Lung (tissue), 12 donors: Measurements from ENCODE around the gene ERBB4. TPM values are rescaled to one million over a fixed set of nuclear protein-coding genes. Genes with fewer than 3 reads are reported as not detected.
A peak's percentile ranks its signal among the peaks of the same experiment; 100 is the strongest.

Source experiments
- ATAC-seq: fragments of 200-7000 bp; cut with Tn5 transposase; one replicate; pipeline ENCODE4 v1.9.1; 2020; ENCODE audit warnings: moderate number of reproducible peaks; ENCODE audit not compliant: insufficient read depth, low FRiP score
- DNase-seq, 3 donors: peaks; one replicate each; pipeline ENCODE4 v3.0.0-alpha.2; 2013 to 2017
- H3K27ac ChIP-seq, 2 donors: one replicate each; pipeline ENCODE4 v1.5.1; 2013; ENCODE audit warnings: mild to moderate bottlenecking in 2 of 2, moderate library complexity in 2 of 2, control low read depth in 1 of 2, inconsistent platforms in 1 of 2, low read depth in 1 of 2, low read length in 1 of 2
- H3K27me3 ChIP-seq, 3 donors: one replicate each; pipeline ENCODE4 v1.5.1; 2013; ENCODE audit warnings: low read length in 2 of 3; ENCODE audit not compliant: control insufficient read depth in 3 of 3, insufficient read depth in 3 of 3
- H3K36me3 ChIP-seq, 4 donors: one replicate each; pipeline ENCODE4 v1.5.1; 2013; ENCODE audit warnings: low read length in 4 of 4, mild to moderate bottlenecking in 1 of 4, moderate library complexity in 1 of 4; ENCODE audit not compliant: control insufficient read depth in 4 of 4, insufficient read depth in 4 of 4
- H3K4me1 ChIP-seq, 5 donors: one replicate each; pipeline ENCODE4 v1.5.1; 2013; ENCODE audit warnings: low read length in 5 of 5, mild to moderate bottlenecking in 2 of 5, moderate library complexity in 1 of 5; ENCODE audit not compliant: control insufficient read depth in 5 of 5, insufficient read depth in 5 of 5
- H3K4me3 ChIP-seq: one replicate; pipeline ENCODE4 v1.5.1; 2013; ENCODE audit warnings: mild to moderate bottlenecking, control low read depth, moderate library complexity
- H3K9ac ChIP-seq, 2 donors: one replicate each; pipeline ENCODE4 v1.5.1; 2013; ENCODE audit warnings: low read length in 2 of 2, control low read depth in 1 of 2; ENCODE audit not compliant: insufficient read depth in 1 of 2
- H3K9me3 ChIP-seq, 4 donors: one replicate each; pipeline ENCODE4 v1.5.1; 2013; ENCODE audit warnings: low read length in 3 of 4, mild to moderate bottlenecking in 1 of 4, moderate library complexity in 1 of 4; ENCODE audit not compliant: control insufficient read depth in 4 of 4, insufficient read depth in 3 of 4
- WGBS, 2 donors: extraction: QIAGEN DNeasy Blood & Tissue Kit; methylation state at CpG; one replicate each; pipeline ENCODE4 v1.1.7; 2013; 5-methylcytosine and 5-hydroxymethylcytosine counted together
- polyA plus RNA-seq, 2 donors: library from polyadenylated mRNA; stranded (reverse); fragments of 200-250 nt; gene quantifications; one replicate each; pipeline ENCODE4 v1.2.1, GENCODE V29; 2013
- total RNA-seq, 2 donors: library from RNA; depleted of rRNA in 1 of 2; stranded (reverse); fragments of >200 nt in 1 of 2; gene quantifications; one replicate each; pipeline ENCODE4 v1.2.1, GENCODE V29; 2014 to 2021
- TF ChIP-seq, protein P1 (sequence below): IDR thresholded peaks from 2 replicates; pipeline ENCODE4 v1.5.1; 2012; ENCODE audit warnings: mild to moderate bottlenecking; ENCODE audit errors: control extremely low read depth, extremely low read depth
- donor health status: control.
- donor health status: control.
- donor health status: Bipolar disorder and iron deficiency.
- donor health status: healthy.
- donor health status: DM: yes; HTN: yes; CAD: no.

Gene ERBB4
- total and polyA plus RNA-seq, 4 donors: 0.41 to 16.8 (median 5.3) TPM

DNA sequence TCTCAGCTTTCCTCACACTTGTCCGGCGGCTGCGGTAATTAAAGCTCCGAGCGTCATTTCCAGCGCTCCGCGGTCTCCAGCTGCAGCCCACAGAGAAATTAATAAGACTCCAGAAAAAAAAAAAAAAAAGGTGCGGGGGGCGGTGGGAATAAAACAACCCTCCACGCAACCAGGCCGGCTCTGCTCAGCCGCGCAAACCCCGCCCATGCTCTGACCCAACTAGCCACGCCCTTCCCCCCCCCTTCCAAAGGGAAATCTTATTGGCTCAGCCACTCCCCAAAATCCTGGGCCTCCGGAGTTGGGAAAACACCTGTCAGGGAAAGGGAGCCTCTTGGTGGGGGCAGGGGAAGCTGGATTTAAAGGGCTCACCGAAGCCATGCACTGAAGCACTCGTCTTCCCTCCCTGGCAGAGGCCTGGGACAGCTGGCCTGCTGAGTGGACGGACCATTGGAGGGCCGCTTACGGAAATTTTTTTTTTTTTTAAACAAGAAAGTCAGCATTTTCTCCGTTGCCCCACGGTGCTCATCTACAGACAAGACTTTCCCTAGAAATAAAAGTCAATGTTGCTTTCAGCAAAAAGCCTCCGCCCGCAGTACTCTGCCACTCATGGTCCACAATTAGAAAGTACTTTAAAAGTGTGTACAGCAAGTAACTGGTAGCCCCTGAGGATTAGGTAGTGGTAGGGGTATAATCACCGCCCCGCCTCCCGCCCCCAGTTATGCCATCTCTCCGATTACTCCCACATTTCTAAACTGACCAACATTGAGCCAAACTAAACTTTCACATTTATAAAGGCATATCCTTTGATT is 674 bp upstream of the ERBB4 start:
- H3K36me3 ChIP-seq: no peaks in the 10 kb centered on the region
- TF ChIP-seq, protein P1, sequence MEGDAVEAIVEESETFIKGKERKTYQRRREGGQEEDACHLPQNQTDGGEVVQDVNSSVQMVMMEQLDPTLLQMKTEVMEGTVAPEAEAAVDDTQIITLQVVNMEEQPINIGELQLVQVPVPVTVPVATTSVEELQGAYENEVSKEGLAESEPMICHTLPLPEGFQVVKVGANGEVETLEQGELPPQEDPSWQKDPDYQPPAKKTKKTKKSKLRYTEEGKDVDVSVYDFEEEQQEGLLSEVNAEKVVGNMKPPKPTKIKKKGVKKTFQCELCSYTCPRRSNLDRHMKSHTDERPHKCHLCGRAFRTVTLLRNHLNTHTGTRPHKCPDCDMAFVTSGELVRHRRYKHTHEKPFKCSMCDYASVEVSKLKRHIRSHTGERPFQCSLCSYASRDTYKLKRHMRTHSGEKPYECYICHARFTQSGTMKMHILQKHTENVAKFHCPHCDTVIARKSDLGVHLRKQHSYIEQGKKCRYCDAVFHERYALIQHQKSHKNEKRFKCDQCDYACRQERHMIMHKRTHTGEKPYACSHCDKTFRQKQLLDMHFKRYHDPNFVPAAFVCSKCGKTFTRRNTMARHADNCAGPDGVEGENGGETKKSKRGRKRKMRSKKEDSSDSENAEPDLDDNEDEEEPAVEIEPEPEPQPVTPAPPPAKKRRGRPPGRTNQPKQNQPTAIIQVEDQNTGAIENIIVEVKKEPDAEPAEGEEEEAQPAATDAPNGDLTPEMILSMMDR: no peak
- ATAC-seq: peak; percentile 79

DNA sequence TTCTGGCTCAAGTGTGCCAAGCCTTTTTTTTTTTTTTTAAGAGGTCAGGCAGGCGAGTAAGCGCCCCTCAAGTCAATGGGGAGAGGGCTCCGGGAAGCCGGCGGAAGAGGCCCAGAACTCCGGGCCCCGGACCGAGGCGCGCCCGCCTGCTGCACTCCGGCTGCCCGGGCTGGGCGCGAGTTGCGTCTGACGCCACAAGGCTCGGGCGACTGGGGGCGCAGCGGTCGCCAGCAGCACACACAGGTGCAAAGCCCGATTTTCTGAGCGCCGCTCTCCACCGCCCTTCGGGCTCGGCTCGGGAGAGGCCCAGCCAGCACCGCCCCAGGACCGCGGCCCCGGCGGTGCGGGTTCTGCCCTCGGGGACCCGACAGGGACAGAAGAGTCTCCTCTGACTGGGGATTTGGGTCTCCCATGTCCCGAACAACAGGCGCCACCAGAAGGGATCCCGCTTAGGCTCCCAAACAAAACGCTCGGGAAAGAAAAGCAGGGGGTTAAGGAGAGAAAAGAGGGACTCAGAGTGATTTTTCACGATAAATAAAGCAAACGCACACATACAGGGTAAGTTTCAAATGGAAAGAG is 787 bp downstream of the ERBB4 start:
- TF ChIP-seq, protein P1: no peak
- Histone ChIP-seq H3K9ac (no peak overlapping the region), H3K36me3 (no peaks in the 10 kb centered on the region), H3K4me1 (peaks cover 0 to 24% (median 0%) of the 10 kb centered on the region in 5 donors), H3K27me3 (peaks cover 0 to 55% (median 34%) of the 10 kb centered on the region in 3 donors), H3K27ac (peak overlapping the region; percentile 30 to 62), H3K9me3 (no peaks in the 10 kb centered on the region), H3K4me3 (peak overlapping the region; percentile 56)
- WGBS, 2 donors: 1% methylated on average over 40 to 44 of the region's 44 CpGs
- DNase-seq (peak; percentile 4 to 37 (median 19)), ATAC-seq (peak; percentile 52)

More for the DNA sequence above, 674 bp upstream of the ERBB4 start:
- WGBS, 2 donors: 26 to 28% methylated on average over 30 of the region's 30 CpGs
- H3K4me3 ChIP-seq: peak overlapping the region; percentile 56
- peaks cover 0 to 24% (median 0%) of the 10 kb centered on the region in 5 donors for H3K4me1 ChIP-seq
- DNase-seq: peak; percentile 30 to 66 (median 50)
- peaks cover 0 to 47% (median 27%) of the 10 kb centered on the region in 3 donors for H3K27me3 ChIP-seq
- no peaks in the 10 kb centered on the region for H3K9me3 ChIP-seq
- H3K9ac ChIP-seq: no peak overlapping the region
- peak overlapping the region in 1 of 2 donors; percentile 39 for H3K27ac ChIP-seq

DNA sequence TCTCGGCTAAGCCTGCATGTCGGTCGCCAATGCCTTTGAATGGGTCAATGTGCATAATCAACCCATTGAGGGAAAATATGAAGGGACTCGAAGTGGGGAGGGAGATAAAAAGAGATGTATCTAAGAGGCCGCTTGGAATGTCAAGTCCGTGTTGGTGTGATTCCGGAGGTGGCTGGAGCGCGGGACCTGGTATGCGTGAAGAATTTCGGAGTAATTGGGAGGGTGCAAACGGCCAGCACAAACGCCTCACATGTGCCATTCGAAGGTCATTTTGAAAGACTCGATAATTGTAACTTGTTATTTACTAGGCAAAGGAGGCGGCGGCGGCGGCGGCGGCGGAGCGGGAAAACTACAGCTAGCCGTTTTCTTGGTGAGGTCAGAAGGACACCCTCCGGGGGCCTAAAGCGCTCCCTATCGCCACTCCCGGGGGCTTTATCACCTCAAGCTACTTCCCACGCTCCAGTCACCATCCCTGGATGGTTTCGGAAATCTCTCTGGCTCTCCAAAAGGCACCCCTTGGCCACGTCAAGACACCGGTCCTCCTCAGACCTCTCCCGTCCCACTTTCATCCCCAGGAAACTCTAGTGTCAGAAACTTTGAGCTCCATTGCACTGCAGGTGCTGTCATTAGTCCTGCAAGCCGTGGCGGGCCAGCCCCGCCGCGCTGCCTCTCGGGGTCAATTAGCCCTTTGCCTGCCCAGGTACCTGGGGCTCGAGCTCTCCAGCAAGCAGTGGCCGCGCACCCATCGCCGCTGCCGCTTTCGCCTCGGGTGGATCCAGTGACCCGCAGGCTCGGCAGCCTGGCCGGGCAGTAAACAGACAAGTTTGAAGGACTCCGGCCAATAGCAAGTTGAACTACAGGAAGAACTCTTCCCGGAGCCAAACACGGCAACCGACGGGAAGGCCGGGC is 1.5 kb downstream of the ERBB4 start:
- peaks cover 0 to 54% (median 34%) of the 10 kb centered on the region in 3 donors for H3K27me3 ChIP-seq
- no peak overlapping the region for H3K9ac ChIP-seq
- H3K27ac ChIP-seq: peak overlapping the region; percentile 9 to 62
- H3K4me3 ChIP-seq: peak overlapping the region; percentile 40
- H3K4me1 ChIP-seq: peaks cover 0 to 24% (median 0%) of the 10 kb centered on the region in 5 donors
- ATAC-seq (peak; percentile 20), DNase-seq (peak; percentile 20 to 35 (median 30))
- H3K9me3 ChIP-seq: no peaks in the 10 kb centered on the region
- H3K36me3 ChIP-seq: no peaks in the 10 kb centered on the region
- TF ChIP-seq, protein P1: no peak
- 1% methylated on average over 56 of the region's 56 CpGs for WGBS, 2 donors
